DOHH2 (cell line): ENCODE data around the gene ADO.

Experiments used
- H3F3A ChIP-seq: fragments of 200-600 bp; sonication (generic), shearing (Covaris generic); 2 replicates; pipeline ENCODE4 v1.6.0; 2016; ENCODE audit warnings: antibody characterized with exemption, mild to moderate bottlenecking; ENCODE audit not compliant: control insufficient read depth, insufficient read depth
- H3K27ac ChIP-seq: fragments of 200-600 bp; sonication (generic); 2 replicates; pipeline ENCODE4 v1.5.1; 2014; ENCODE audit warnings: low read depth, mild to moderate bottlenecking, low read length, moderate library complexity
- H3K27me3 ChIP-seq: fragments of 200-600 bp; sonication (generic); 2 replicates; pipeline ENCODE4 v1.6.1; 2014; ENCODE audit warnings: mild to moderate bottlenecking, low read length, mixed read lengths; ENCODE audit not compliant: control insufficient read depth
- H3K36me3 ChIP-seq: fragments of 200-600 bp; sonication (generic); 2 replicates; pipeline ENCODE4 v1.6.1; 2014; ENCODE audit warnings: mild to moderate bottlenecking, low read length, moderate library complexity, mixed read lengths; ENCODE audit not compliant: control insufficient read depth
- H3K4me1 ChIP-seq: fragments of 200-600 bp; sonication (generic); 2 replicates; pipeline ENCODE4 v1.6.1; 2014; ENCODE audit warnings: mild to moderate bottlenecking, low read length, mixed read lengths; ENCODE audit not compliant: control insufficient read depth
- H3K4me2 ChIP-seq: fragments of 200-600 bp; sonication (generic); 2 replicates; pipeline ENCODE4 v1.6.0; 2014; ENCODE audit warnings: mild to moderate bottlenecking, low read length, moderate library complexity
- H3K4me3 ChIP-seq: fragments of 200-600 bp; sonication (generic); 2 replicates; pipeline ENCODE4 v1.5.1; 2014; ENCODE audit warnings: mild to moderate bottlenecking, low read length, mixed read lengths
- H3K79me2 ChIP-seq: fragments of 200-600 bp; sonication (generic); 2 replicates; pipeline ENCODE4 v1.6.1; 2014; ENCODE audit warnings: mild to moderate bottlenecking, low read length, mixed read lengths; ENCODE audit not compliant: control insufficient read depth
- H3K9me2 ChIP-seq: fragments of 200-600 bp; sonication (generic); replicated peaks from 2 replicates; pipeline ENCODE4 v1.6.1; 2014; ENCODE audit warnings: mild to moderate bottlenecking, low read length, mixed read lengths; ENCODE audit not compliant: control insufficient read depth
- H3K9me3 ChIP-seq: fragments of 200-600 bp; sonication (generic); 2 replicates; pipeline ENCODE4 v1.6.1; 2014; ENCODE audit warnings: antibody characterized with exemption, low read length, mixed read lengths; ENCODE audit not compliant: control insufficient read depth, insufficient read depth
- H4K20me1 ChIP-seq: fragments of 200-600 bp; sonication (generic); 2 replicates; pipeline ENCODE4 v1.6.0; 2014; ENCODE audit warnings: low read depth, mild to moderate bottlenecking, antibody characterized with exemption, low read length, moderate library complexity; ENCODE audit not compliant: control insufficient read depth, insufficient read depth
- EZH2phosphoT487 ChIP-seq: fragments of 200-600 bp; sonication (generic); IDR thresholded peaks from 2 replicates; pipeline ENCODE4 v1.6.1; 2017; ENCODE audit warnings: borderline replicate concordance, mild to moderate bottlenecking, antibody characterized with exemption, low read length, moderate library complexity, mixed read lengths
- TF ChIP-seq, protein P1 (sequence below): fragments of 200-600 bp; sonication (generic); IDR thresholded peaks from one replicate; pipeline ENCODE4 v1.5.1; 2014; ENCODE audit warnings: antibody characterized with exemption, mild to moderate bottlenecking, low read depth, low read length; ENCODE audit not compliant: poor library complexity, severe bottlenecking

The ADO gene

DNA sequence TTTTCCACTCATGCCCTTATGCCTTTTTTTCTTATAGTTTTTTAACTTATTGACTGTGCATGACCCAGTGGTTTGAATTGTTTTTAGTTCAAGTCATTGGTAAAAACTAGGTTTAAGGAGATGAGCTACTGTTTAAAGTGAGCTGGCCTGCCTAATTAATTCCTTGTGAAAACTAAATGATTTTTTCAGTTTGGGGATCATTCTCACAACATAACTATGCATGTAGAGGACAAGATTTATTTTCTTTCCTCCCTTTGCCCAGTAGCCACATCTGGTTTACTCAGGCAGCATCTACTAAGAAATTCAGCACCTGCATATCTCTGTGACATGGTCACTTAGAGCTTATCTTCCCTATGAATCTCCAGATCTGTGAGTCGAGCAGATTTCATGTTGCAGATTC, 1.7 kb downstream of the ADO start:
- Histone ChIP-seq H3F3A (peaks cover 14% of the 10 kb centered on the region), H3K4me3 (peak overlapping the region; percentile 93), H3K79me2 (peaks cover 50% of the 10 kb centered on the region), H4K20me1 (peaks cover 19% of the 10 kb centered on the region), H3K36me3 (peaks cover 53% of the 10 kb centered on the region), H3K27ac (no peak overlapping the region), H3K27me3 (no peaks in the 10 kb centered on the region), H3K4me2 (peak overlapping the region; percentile 97), H3K9me2 (no peaks in the 10 kb centered on the region), H3K4me1 (peaks cover 40% of the 10 kb centered on the region), H3K9me3 (no peaks in the 10 kb centered on the region)
- TF ChIP-seq, protein P1, sequence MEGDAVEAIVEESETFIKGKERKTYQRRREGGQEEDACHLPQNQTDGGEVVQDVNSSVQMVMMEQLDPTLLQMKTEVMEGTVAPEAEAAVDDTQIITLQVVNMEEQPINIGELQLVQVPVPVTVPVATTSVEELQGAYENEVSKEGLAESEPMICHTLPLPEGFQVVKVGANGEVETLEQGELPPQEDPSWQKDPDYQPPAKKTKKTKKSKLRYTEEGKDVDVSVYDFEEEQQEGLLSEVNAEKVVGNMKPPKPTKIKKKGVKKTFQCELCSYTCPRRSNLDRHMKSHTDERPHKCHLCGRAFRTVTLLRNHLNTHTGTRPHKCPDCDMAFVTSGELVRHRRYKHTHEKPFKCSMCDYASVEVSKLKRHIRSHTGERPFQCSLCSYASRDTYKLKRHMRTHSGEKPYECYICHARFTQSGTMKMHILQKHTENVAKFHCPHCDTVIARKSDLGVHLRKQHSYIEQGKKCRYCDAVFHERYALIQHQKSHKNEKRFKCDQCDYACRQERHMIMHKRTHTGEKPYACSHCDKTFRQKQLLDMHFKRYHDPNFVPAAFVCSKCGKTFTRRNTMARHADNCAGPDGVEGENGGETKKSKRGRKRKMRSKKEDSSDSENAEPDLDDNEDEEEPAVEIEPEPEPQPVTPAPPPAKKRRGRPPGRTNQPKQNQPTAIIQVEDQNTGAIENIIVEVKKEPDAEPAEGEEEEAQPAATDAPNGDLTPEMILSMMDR: no peak
- no peak for TF ChIP-seq EZH2phosphoT487

GRCh38 chr10:62810156-62810902, 5.8 kb downstream of the ADO start:
- Histone ChIP-seq H3K36me3 (peaks cover 49% of the 10 kb centered on the region), H3F3A (peaks cover 26% of the 10 kb centered on the region), H4K20me1 (peaks cover 28% of the 10 kb centered on the region), H3K79me2 (peaks cover 44% of the 10 kb centered on the region), H3K4me1 (peaks cover 42% of the 10 kb centered on the region), H3K27me3 (peaks cover 17% of the 10 kb centered on the region), H3K4me2 (no peak overlapping the region), H3K9me2 (no peaks in the 10 kb centered on the region), H3K9me3 (no peaks in the 10 kb centered on the region), H3K4me3 (no peak overlapping the region), H3K27ac (no peak overlapping the region)
- TF ChIP-seq, protein P1: no peak
- no peak for TF ChIP-seq EZH2phosphoT487

- H4K20me1 ChIP-seq: peaks cover 24% of the 10 kb centered on the region
- H3K9me2 ChIP-seq: no peaks in the 10 kb centered on the region
- H3K79me2 ChIP-seq: peaks cover 34% of the 10 kb centered on the region
- peaks cover 46% of the 10 kb centered on the region for H3K4me1 ChIP-seq
- peaks cover 23% of the 10 kb centered on the region for H3K27me3 ChIP-seq
- peaks cover 41% of the 10 kb centered on the region for H3K36me3 ChIP-seq
- no peak overlapping the region for H3K27ac ChIP-seq
- TF ChIP-seq EZH2phosphoT487: no peak
- TF ChIP-seq, protein P1: no peak
- no peaks in the 10 kb centered on the region for H3K9me3 ChIP-seq
- no peak overlapping the region for H3K4me3 ChIP-seq
- H3K4me2 ChIP-seq: no peak overlapping the region
- H3F3A ChIP-seq: peaks cover 26% of the 10 kb centered on the region
Measured at GRCh38 chr10:62811159-62811875, 6.8 kb downstream of the ADO start.
